ENCODE measurements around the gene WDR81.
A peak's percentile ranks its signal among the peaks of the same experiment; 100 is the strongest.

Gene WDR81

GRCh38 chr17:1783271-1783670 lies 58.8 kb downstream of the WDR81 start:
- POLR2A ChIA-PET = interaction anchor here (1.3 to 1.8 kb wide), 2 partner anchors 10 to 66 kb away, joined by 4 to 6 read pairs; no protein-coding TSS in a partner anchor
- CTCF ChIA-PET = interaction anchor here (1.3 kb wide), 2 partner anchors 12 to 70 kb away, joined by 3 to 6 read pairs; no protein-coding TSS in a partner anchor
- no peak for DNase-seq (ENCODE audit: extremely low spot score)
- TF ChIP-seq ZNF384 (IDR thresholded peaks at IDR 0.05) (no peak), SUZ12 (IDR thresholded peaks at IDR 0.05) (no peak), SP1 (IDR thresholded peaks at IDR 0.05) (no peak), L3MBTL2 (conservative IDR thresholded peaks at IDR 0.05) (no peak), HDGF (IDR thresholded peaks at IDR 0.05; ENCODE audit: borderline replicate concordance) (no peak), NFRKB (IDR thresholded peaks at IDR 0.05) (no peak), BHLHE40 (IDR thresholded peaks at IDR 0.05; ENCODE audit: borderline replicate concordance) (no peak), FOXA1 (IDR thresholded peaks at IDR 0.05) (no peak)

- POLR2A ChIA-PET = interaction anchor here (1.3 to 1.8 kb wide), 2 partner anchors 11 to 67 kb away, joined by 4 to 6 read pairs; no protein-coding TSS in a partner anchor
- peak; percentile 44 for DNase-seq (ENCODE audit: extremely low spot score)
- no peak for TF ChIP-seq ELF4 (IDR thresholded peaks at IDR 0.05)
- TF ChIP-seq CTBP1 (IDR thresholded peaks at IDR 0.05; ENCODE audit: borderline replicate concordance) = no peak
- no peak for TF ChIP-seq BHLHE40 (IDR thresholded peaks at IDR 0.05; ENCODE audit: borderline replicate concordance)
- TF ChIP-seq HDGF (IDR thresholded peaks at IDR 0.05; ENCODE audit: borderline replicate concordance) = no peak
- no peak for TF ChIP-seq FOXM1 (IDR thresholded peaks at IDR 0.05; ENCODE audit: borderline replicate concordance)
- TF ChIP-seq TARDBP (IDR thresholded peaks at IDR 0.05) = no peak
- TF ChIP-seq FOXK2 (IDR thresholded peaks at IDR 0.05) = no peak
- no peak for TF ChIP-seq SUZ12 (IDR thresholded peaks at IDR 0.05)
- TF ChIP-seq L3MBTL2 (conservative IDR thresholded peaks at IDR 0.05) = no peak
- TF ChIP-seq ARNT (IDR thresholded peaks at IDR 0.05) = no peak
- no peak for TF ChIP-seq PKNOX1 (IDR thresholded peaks at IDR 0.05)
- no peak for TF ChIP-seq ZNF384 (IDR thresholded peaks at IDR 0.05)
- no peak for TF ChIP-seq NFRKB (IDR thresholded peaks at IDR 0.05)
- TF ChIP-seq LEF1 (IDR thresholded peaks at IDR 0.05; ENCODE audit: borderline replicate concordance) = no peak
- TF ChIP-seq FOXA1 (IDR thresholded peaks at IDR 0.05) = no peak
- CTCF ChIA-PET = interaction anchor here (0.9 to 1.3 kb wide), 3 partner anchors 12 to 71 kb away, joined by 3 to 6 read pairs (median 3); no protein-coding TSS in a partner anchor
Observed at GRCh38 chr17:1783834-1784611, 59.5 kb downstream of the WDR81 start.

DNA sequence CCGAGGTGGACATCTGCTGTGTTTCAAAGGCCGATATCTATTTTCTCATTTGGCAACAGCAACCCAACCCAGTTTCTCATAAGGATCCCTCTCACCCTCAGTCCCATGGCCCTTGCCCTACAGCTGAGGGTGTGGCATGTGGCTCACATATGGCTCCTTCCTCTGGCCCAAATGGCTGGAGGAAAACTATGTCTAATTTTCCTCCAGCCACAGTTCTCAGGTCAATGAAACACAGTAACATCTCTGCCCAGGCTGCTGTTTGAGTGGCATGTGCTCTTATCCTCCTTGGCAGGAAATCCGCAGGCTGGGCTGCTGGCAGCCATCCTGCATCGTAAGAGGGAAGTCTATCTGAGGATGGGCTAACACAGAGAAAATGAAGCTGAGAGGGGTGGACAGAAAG lies 61.4 kb downstream of the WDR81 start:
- DNase-seq (ENCODE audit: extremely low spot score) = no peak
- CTCF ChIA-PET = no interaction called here
- POLR2A ChIA-PET = no interaction called here

DNA sequence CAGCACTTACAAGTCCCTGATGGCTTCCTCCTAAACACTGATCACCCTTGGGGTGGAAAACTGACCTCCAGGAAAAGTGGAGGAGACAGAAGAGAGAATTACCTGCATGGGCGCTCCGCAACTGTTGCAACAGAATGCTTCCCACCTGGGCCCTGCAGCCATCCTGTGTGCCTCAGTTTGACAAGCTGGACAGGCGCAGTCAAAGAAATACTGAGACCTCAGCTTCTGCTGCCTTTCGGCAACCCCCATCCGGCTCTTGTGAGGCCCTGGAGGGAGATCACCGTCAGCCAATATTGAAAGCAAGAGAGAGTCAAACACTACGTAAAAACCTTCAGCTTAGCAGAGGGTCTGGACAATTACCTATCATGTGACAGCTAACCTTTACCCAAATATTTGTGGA lies 62.2 kb downstream of the WDR81 start:
- TF ChIP-seq CTBP1 (IDR thresholded peaks at IDR 0.05; ENCODE audit: borderline replicate concordance) = no peak
- TF ChIP-seq L3MBTL2 (conservative IDR thresholded peaks at IDR 0.05) = no peak
- TF ChIP-seq PKNOX1 (IDR thresholded peaks at IDR 0.05) = no peak
- TF ChIP-seq ELF4 (IDR thresholded peaks at IDR 0.05) = no peak
- no peak for TF ChIP-seq LEF1 (IDR thresholded peaks at IDR 0.05; ENCODE audit: borderline replicate concordance)
- no peak for TF ChIP-seq FOXK2 (IDR thresholded peaks at IDR 0.05)
- TF ChIP-seq ARNT (IDR thresholded peaks at IDR 0.05) = no peak
- TF ChIP-seq NFRKB (IDR thresholded peaks at IDR 0.05) = no peak
- TF ChIP-seq SUZ12 (IDR thresholded peaks at IDR 0.05) = no peak
- no peak for TF ChIP-seq HDGF (IDR thresholded peaks at IDR 0.05; ENCODE audit: borderline replicate concordance)
- no peak for TF ChIP-seq BHLHE40 (IDR thresholded peaks at IDR 0.05; ENCODE audit: borderline replicate concordance)
- no peak for TF ChIP-seq FOXM1 (IDR thresholded peaks at IDR 0.05; ENCODE audit: borderline replicate concordance)
- no peak for TF ChIP-seq FOXA1 (IDR thresholded peaks at IDR 0.05)
- no peak for TF ChIP-seq ZNF384 (IDR thresholded peaks at IDR 0.05)
- TF ChIP-seq SP1 (IDR thresholded peaks at IDR 0.05) = no peak
- no peak for TF ChIP-seq TARDBP (IDR thresholded peaks at IDR 0.05)
- POLR2A ChIA-PET = no interaction called here
- CTCF ChIA-PET = no interaction called here
- no peak for DNase-seq (ENCODE audit: extremely low spot score)

More for the DNA sequence above, 61.4 kb downstream of the WDR81 start:
- no peak for TF ChIP-seq L3MBTL2 (conservative IDR thresholded peaks at IDR 0.05)
- TF ChIP-seq HDGF (IDR thresholded peaks at IDR 0.05; ENCODE audit: borderline replicate concordance) = no peak
- TF ChIP-seq FOXA1 (IDR thresholded peaks at IDR 0.05) = no peak
- no peak for TF ChIP-seq PKNOX1 (IDR thresholded peaks at IDR 0.05)
- TF ChIP-seq ARNT (IDR thresholded peaks at IDR 0.05) = no peak
- no peak for TF ChIP-seq FOXM1 (IDR thresholded peaks at IDR 0.05; ENCODE audit: borderline replicate concordance)
- no peak for TF ChIP-seq TARDBP (IDR thresholded peaks at IDR 0.05)
- TF ChIP-seq FOXK2 (IDR thresholded peaks at IDR 0.05) = no peak
- no peak for TF ChIP-seq SUZ12 (IDR thresholded peaks at IDR 0.05)
- TF ChIP-seq LEF1 (IDR thresholded peaks at IDR 0.05; ENCODE audit: borderline replicate concordance) = no peak

DNA sequence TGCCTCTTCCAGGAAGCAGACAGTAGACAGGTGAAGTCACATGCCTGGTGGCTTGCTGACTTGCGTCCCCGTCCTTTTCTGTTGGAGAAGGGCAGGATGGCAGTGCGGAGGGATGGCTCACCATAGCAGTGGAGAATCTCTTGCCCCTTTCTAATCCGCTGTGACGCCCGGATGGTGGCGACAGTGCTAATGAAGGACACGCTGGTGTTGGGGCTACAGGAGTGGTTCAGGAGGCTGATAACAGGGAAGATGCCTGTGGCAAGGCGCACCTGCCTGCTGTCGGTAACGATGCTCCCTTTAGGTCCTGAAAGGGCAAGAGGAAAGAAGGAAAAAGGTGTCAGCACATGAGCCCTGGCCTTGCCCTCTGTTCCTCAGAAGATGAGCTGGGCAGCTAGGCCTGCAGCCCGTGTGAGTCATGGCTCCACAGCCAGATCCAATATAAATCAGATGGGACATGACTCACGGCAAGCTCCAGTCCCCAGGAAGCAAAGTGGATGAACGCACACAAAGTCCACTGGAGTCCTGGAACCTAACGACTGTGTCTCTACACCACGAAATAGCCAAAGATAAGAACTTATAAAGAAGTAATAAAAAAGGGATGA lies 62.9 kb downstream of the WDR81 start:
- CTCF ChIA-PET = interaction anchor here (1.0 kb wide), 1 partner anchor 66 kb away, joined by 4 read pairs; no protein-coding TSS in a partner anchor
- DNase-seq (ENCODE audit: extremely low spot score) = peak; percentile 46
- POLR2A ChIA-PET = interaction anchor here (0.9 kb wide), 1 partner anchor 42 kb away, joined by 3 read pairs; the partner anchor contains the start of genes RPA1 and SMYD4
- TF ChIP-seq BHLHE40 (IDR thresholded peaks at IDR 0.05; ENCODE audit: borderline replicate concordance) (no peak), NFRKB (IDR thresholded peaks at IDR 0.05) (no peak), FOXM1 (IDR thresholded peaks at IDR 0.05; ENCODE audit: borderline replicate concordance) (no peak), TARDBP (IDR thresholded peaks at IDR 0.05) (no peak), SP1 (IDR thresholded peaks at IDR 0.05) (no peak), LEF1 (IDR thresholded peaks at IDR 0.05; ENCODE audit: borderline replicate concordance) (no peak), PKNOX1 (IDR thresholded peaks at IDR 0.05) (no peak), ELF4 (IDR thresholded peaks at IDR 0.05) (no peak), ARNT (IDR thresholded peaks at IDR 0.05) (no peak), HDGF (IDR thresholded peaks at IDR 0.05; ENCODE audit: borderline replicate concordance) (no peak), L3MBTL2 (conservative IDR thresholded peaks at IDR 0.05) (no peak), SUZ12 (IDR thresholded peaks at IDR 0.05) (no peak), FOXK2 (IDR thresholded peaks at IDR 0.05) (no peak), CTBP1 (IDR thresholded peaks at IDR 0.05; ENCODE audit: borderline replicate concordance) (no peak), FOXA1 (IDR thresholded peaks at IDR 0.05) (no peak), ZNF384 (IDR thresholded peaks at IDR 0.05) (no peak)
